Keratinocyte (primary cell): ENCODE results near the gene PLPP4. TPM values are rescaled to one million over a fixed set of nuclear protein-coding genes. Genes with fewer than 3 reads are reported as not detected.
A peak's percentile ranks its signal among the peaks of the same experiment; 100 is the strongest.

Source experiments
- DNase-seq: peaks from one replicate; pipeline ENCODE4 v3.0.0-alpha.2; 2011; ENCODE audit warnings: low read depth, missing footprints, low spot score
- FAIRE-seq: peaks from 2 replicates; lab custom pipeline; 2011; peaks lifted over from hg19 to GRCh38; lab: Jason Lieb, UNC
- H2AFZ ChIP-seq: 2 replicates; pipeline ENCODE4 v1.6.0; 2012; ENCODE audit warnings: low read length, control low read depth, inconsistent platforms; ENCODE audit not compliant: control insufficient read depth
- H3K27ac ChIP-seq: 2 replicates; pipeline ENCODE4 v1.5.1; 2011; ENCODE audit warnings: low read length; ENCODE audit not compliant: control insufficient read depth, insufficient read depth
- H3K27me3 ChIP-seq: 3 replicates; pipeline ENCODE4 v1.6.0; 2011; ENCODE audit warnings: low read length; ENCODE audit not compliant: control insufficient read depth, insufficient read depth; ENCODE audit errors: extremely low read depth
- H3K36me3 ChIP-seq, 2 experiments: 2 replicates in 1 of 2; 3 replicates in 1 of 2; pipeline ENCODE4 v1.5.1; 2011; ENCODE audit warnings: low read length in 2 of 2, mild to moderate bottlenecking in 1 of 2; ENCODE audit not compliant: control insufficient read depth in 2 of 2, insufficient read depth in 2 of 2; ENCODE audit errors: extremely low read depth in 1 of 2
- H3K4me1 ChIP-seq: 3 replicates; pipeline ENCODE4 v1.5.1; 2011; ENCODE audit warnings: low read length; ENCODE audit not compliant: control insufficient read depth, insufficient read depth; ENCODE audit errors: extremely low read depth
- H3K4me2 ChIP-seq: 3 replicates; pipeline ENCODE4 v1.6.0; 2011; ENCODE audit warnings: low read depth, low read length; ENCODE audit not compliant: control insufficient read depth, insufficient read depth; ENCODE audit errors: extremely low read depth
- H3K4me3 ChIP-seq, 3 experiments: fragments of 200-600 bp in 1 of 3; sonication (generic) in 1 of 3; 2 replicates in 2 of 3; 3 replicates in 1 of 3; pipeline ENCODE4 v1.5.1; 2011 to 2016; ENCODE audit warnings: low read length in 3 of 3, mild to moderate bottlenecking in 3 of 3, control low read depth in 2 of 3, inconsistent platforms in 1 of 3, low read depth in 1 of 3, mixed read lengths in 1 of 3, mixed run types in 1 of 3, moderate library complexity in 1 of 3; ENCODE audit not compliant: control insufficient read depth in 2 of 3, insufficient read depth in 2 of 3; ENCODE audit errors: extremely low read depth in 1 of 3
- H3K79me2 ChIP-seq: 2 replicates; pipeline ENCODE4 v1.6.0; 2012; ENCODE audit warnings: low read length; ENCODE audit not compliant: control insufficient read depth, insufficient read depth
- H3K9ac ChIP-seq: 3 replicates; pipeline ENCODE4 v1.6.0; 2011; ENCODE audit warnings: low read length; ENCODE audit not compliant: control insufficient read depth, insufficient read depth; ENCODE audit errors: extremely low read depth
- H3K9me1 ChIP-seq: 3 replicates; pipeline ENCODE4 v1.6.0; 2011; ENCODE audit warnings: low read length; ENCODE audit not compliant: control insufficient read depth, insufficient read depth; ENCODE audit errors: extremely low read depth
- H3K9me3 ChIP-seq: 2 replicates; pipeline ENCODE4 v1.5.1; 2012; ENCODE audit warnings: low read depth, low read length; ENCODE audit not compliant: control insufficient read depth
- H4K20me1 ChIP-seq: 3 replicates; pipeline ENCODE4 v1.6.0; 2011; ENCODE audit warnings: low read length; ENCODE audit not compliant: control insufficient read depth, insufficient read depth; ENCODE audit errors: extremely low read depth
- CTCF ChIP-seq, 3 experiments: IDR thresholded peaks in 1 of 3; conservative IDR thresholded peaks in 1 of 3; optimal IDR thresholded peaks in 1 of 3; 2 replicates in 2 of 3; 3 replicates in 1 of 3; pipeline versions ENCODE3 to v1.5.1; 2011; ENCODE audit warnings: low read length in 3 of 3, mild to moderate bottlenecking in 3 of 3, moderate library complexity in 2 of 3, control low read depth in 1 of 3, inconsistent platforms in 1 of 3; ENCODE audit not compliant: insufficient read depth in 2 of 3; ENCODE audit errors: extremely low read depth in 1 of 3
- EZH2 ChIP-seq: IDR thresholded peaks from one replicate; pipeline ENCODE4 v1.6.1; 2012; ENCODE audit warnings: inconsistent platforms, mild to moderate bottlenecking, low read length, moderate library complexity
- dilution Hi-C: fragments of 300-500 bp; cut with MboI; formaldehyde crosslinking; loops from one replicate; pipeline ENCODE4 v1.7.0; 2020; ENCODE audit warnings: low sequenced_read_pairs; ENCODE audit not compliant: extremely low pct_ligation_motif_present
- polyA minus RNA-seq, 3 experiments: library from RNA; depleted of rRNA, polyadenylated mRNA; stranded (reverse); fragments of >200 nt; gene quantifications; 1 replicate in 1 of 3; 2 replicates in 1 of 3; 3 replicates in 1 of 3; pipeline ENCODE4 v1.2.3, GENCODE V29; 2011
- polyA plus RNA-seq, 5 experiments: library from polyadenylated mRNA; depleted of rRNA in 3 of 5; stranded (reverse) in 3 of 5; stranded (forward) in 1 of 5; unstranded in 1 of 5; fragments of >200 nt; gene quantifications; 1 replicate in 1 of 5; 2 replicates in 3 of 5; 3 replicates in 1 of 5; pipeline versions ENCODE4 v1.2.1 to v1.2.3, GENCODE V29; 2011 to 2012; ENCODE audit warnings: missing spikeins in 2 of 5, low read depth in 1 of 5, low replicate concordance in 1 of 5

PLPP4 gene
- 0.76 to 1.1 TPM (median 0.99 TPM) in 3 replicates for polyA plus RNA-seq
- polyA plus RNA-seq (2011; ENCODE audit: low read depth), result not detected
- polyA plus RNA-seq (2011; cell fraction: cytosol; rRNA removed), result 1.4 and 1.6 TPM in 2 replicates
- polyA plus RNA-seq (2011; cell fraction: nucleus; rRNA removed), result 0.65 and 2.2 TPM in 2 replicates
- polyA plus RNA-seq (2012; ENCODE audit: low replicate concordance), result 0.34 and 0.89 TPM in 2 replicates
- polyA minus RNA-seq, result 0.56 to 0.85 TPM (median 0.80 TPM) in 3 replicates
- not detected for polyA minus RNA-seq (2011; cell fraction: cytosol; rRNA and poly(A)+ RNA removed)
- 1.2 TPM in 1 of 2 replicates, not detected in the other for polyA minus RNA-seq (2011; cell fraction: nucleus; rRNA and poly(A)+ RNA removed)

DNA sequence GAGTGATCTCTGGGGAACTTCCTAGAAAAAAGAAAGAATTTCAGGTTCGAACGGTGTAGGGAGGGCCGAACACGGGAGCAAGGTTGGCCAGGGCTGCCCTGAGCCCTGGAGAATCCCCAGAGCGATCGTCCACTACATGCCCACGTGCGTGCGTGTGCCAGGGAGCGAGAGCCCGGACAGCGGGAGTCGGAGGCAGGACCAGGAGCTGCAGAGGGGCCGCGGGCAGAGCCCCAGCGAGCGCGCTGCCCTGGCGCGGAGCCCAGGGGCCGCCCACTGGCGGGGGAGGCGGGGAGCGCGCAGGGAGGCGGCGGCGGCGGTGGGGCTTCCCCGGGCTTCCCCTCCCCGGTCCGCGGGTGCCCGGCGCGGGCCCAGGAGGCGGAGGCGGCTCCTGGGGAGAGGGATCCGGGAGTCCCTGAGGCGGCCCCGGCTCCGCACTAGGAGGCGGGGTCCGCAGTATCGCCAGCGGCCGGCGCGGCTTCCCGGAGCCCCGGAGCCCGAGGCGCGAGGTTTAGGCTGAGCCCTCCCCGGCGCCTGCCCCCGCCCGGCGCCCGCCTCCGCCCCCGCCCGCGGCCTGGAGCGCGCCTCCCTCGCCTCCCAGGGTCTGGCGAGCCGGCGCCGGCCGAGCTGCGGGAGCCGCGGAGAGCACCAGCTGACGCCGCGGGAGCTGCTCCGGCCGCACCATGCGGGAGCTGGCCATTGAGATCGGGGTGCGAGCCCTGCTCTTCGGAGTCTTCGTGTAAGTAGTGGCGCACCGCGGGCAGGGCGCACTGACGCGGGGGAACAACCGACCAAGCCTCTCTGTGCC, at the start of gene PLPP4:
Gene PLPP4, plus strand, starts transcription at position 602 of the 805 bp plus-strand sequence. Its CDS starts 79 bp downstream, at position 681.
- no peak for FAIRE-seq
- H3K36me3 ChIP-seq, result no peaks in the 10 kb centered on the region
- H3K4me1 ChIP-seq, result peaks cover 4% of the 10 kb centered on the region
- dilution Hi-C loops, result no loop called here
- no peaks in the 10 kb centered on the region for H4K20me1 ChIP-seq
- H2AFZ ChIP-seq, result peak within 1 kb of the TSS; percentile 63
- DNase-seq, result no peak
- peaks cover 48% of the 10 kb centered on the region for H3K27me3 ChIP-seq
- H3K9ac ChIP-seq, result peak within 1 kb of the TSS; percentile 10
- no peak for TF ChIP-seq CTCF (optimal IDR thresholded peaks at IDR 0.05 in 1 of 3, IDR thresholded peaks at IDR 0.05 in 1 of 3, conservative IDR thresholded peaks at IDR 0.05 in 1 of 3; ENCODE audit: extremely low read depth in 1 of 3, insufficient read depth in 2 of 3, low read length in 3 of 3)
- no peak for TF ChIP-seq EZH2
- no peaks in the 10 kb centered on the region for H3K9me1 ChIP-seq
- no peaks in the 10 kb centered on the region for H3K9me3 ChIP-seq
- H3K4me3 ChIP-seq, result peak within 1 kb of the TSS; percentile 28 to 57 (median 50)
- H3K79me2 ChIP-seq, result no peaks in the 10 kb centered on the region
- no peak within 1 kb of the TSS for H3K27ac ChIP-seq
- H3K4me2 ChIP-seq, result peak within 1 kb of the TSS; percentile 68

GRCh38 chr10:120409816-120410215, 47.2 kb upstream of the PLPP4 start:
- no peak for TF ChIP-seq EZH2
- no peak for TF ChIP-seq CTCF (optimal IDR thresholded peaks at IDR 0.05 in 1 of 3, IDR thresholded peaks at IDR 0.05 in 1 of 3, conservative IDR thresholded peaks at IDR 0.05 in 1 of 3; ENCODE audit: extremely low read depth in 1 of 3, insufficient read depth in 2 of 3, low read length in 3 of 3)
- H3K9me3 ChIP-seq, result no peaks in the 10 kb centered on the region
- H3K9ac ChIP-seq, result no peak overlapping the region
- peaks cover 15% of the 10 kb centered on the region for H3K27me3 ChIP-seq
- H3K36me3 ChIP-seq, result no peaks in the 10 kb centered on the region
- no peak overlapping the region for H3K27ac ChIP-seq
- no peak overlapping the region for H3K4me3 ChIP-seq
- H3K4me1 ChIP-seq, result no peaks in the 10 kb centered on the region
- no peaks in the 10 kb centered on the region for H4K20me1 ChIP-seq
- DNase-seq, result no peak
- FAIRE-seq, result no peak
- H3K9me1 ChIP-seq, result no peaks in the 10 kb centered on the region
- no peaks in the 10 kb centered on the region for H3K79me2 ChIP-seq
- no peak overlapping the region for H3K4me2 ChIP-seq
- dilution Hi-C loops, result no loop called here
- H2AFZ ChIP-seq, result no peak overlapping the region
